HG02571 (cell line): ENCODE results near the gene PARP3.

ENCODE experiments used
- ATAC-seq: cut with Tn5 transposase; IDR thresholded peaks from one replicate; pipeline ENCODE4 v1.9.1; 2021; ENCODE audit warnings: mild to moderate bottlenecking, moderate library complexity; ENCODE audit not compliant: unreplicated experiment

Gene PARP3

DNA sequence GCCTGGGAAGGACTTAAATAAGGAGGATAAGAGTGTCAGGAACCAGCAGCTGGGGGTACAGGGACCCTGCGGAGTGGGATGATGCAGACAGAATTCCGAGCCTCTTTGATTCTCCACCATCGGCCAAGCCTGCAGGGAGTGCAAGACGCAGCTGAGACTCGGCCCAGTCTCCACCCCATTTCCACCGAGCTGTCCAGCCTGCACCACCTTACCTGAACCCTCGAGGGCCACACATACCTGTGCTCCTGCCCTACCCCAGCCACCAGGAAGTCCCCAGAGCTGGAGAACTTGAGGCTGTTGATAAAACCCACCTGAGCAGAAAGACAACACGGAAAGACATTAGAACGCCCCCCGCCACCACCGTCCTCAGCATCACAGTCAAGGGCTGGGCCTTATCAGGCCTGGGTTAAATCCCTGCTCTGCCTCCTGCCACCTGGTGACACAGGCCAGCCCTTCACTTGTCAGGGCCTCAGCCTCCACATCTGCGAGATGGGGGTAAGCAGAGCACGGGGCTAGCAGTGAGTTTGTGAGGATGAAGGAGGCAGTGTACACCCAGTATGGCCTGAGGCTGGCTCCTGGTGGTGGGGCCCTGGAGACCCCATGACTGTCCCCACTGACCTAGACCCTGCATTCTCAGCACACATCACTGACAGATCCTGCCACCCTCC lies 8.6 kb upstream of the PARP3 start:
- no peak for ATAC-seq

- ATAC-seq: no peak
These were observed 7.9 kb upstream of the PARP3 start for GRCh38 chr3:51934139-51934850.

- no peak for ATAC-seq
These were observed 6.9 kb upstream of the PARP3 start for GRCh38 chr3:51934991-51935885.

- no peak for ATAC-seq
These were observed 6.0 kb upstream of the PARP3 start for GRCh38 chr3:51935886-51936755.

DNA sequence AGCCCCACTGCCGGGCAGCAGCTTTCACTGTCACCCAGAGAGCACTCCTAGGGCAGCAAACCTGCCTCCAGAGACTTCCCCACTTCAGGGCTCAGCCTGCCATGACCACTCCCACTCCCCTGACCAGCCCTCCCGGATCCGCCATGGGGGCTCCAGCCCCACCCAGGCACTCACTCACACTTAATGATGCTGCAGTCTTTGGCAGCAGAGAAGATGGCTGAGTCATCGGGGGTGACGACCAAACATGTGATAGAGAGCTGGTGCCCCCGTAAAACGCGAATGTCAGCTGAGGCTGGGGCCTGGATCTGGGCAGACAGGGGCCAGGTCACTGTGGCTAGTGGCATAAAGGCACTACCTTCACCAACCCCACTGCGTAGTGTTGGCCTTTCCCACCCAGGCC lies 5.1 kb upstream of the PARP3 start:
- ATAC-seq: no peak

- no peak for ATAC-seq
These were observed 4.3 kb upstream of the PARP3 start for GRCh38 chr3:51937611-51938450.

DNA sequence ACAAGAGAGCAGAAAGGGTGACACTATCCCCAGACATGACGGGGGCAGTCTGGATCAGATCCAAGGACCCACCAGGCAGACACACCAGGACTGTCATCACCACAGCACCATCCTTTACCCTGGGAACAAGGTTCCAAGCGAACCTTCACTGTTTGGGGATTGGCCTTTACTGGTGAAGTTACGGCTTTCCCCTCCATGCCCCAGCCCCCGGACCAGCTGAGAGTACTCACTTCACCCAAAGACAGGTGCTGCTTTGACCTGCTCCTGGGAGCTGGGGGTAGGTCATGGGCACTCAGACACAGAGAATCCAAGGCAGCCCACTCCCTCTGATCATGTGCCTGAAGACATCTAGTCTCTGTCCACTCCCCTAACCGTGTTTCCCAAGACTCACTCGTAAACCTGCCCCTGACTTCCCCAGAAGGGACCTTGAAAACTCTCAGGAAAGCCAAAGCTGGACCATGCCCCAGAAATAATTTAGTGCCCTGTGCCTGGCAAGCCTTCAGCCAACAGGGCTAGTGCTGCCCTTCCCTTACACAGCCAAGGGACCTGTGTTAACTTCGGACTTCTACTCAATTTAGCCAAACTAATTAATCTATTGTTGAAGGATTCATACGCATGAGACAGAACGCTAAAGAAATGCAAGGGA lies 3.3 kb upstream of the PARP3 start:
- ATAC-seq: no peak

- no peak for ATAC-seq
These were observed 1.3 kb upstream of the PARP3 start for GRCh38 chr3:51940648-51941462.

DNA sequence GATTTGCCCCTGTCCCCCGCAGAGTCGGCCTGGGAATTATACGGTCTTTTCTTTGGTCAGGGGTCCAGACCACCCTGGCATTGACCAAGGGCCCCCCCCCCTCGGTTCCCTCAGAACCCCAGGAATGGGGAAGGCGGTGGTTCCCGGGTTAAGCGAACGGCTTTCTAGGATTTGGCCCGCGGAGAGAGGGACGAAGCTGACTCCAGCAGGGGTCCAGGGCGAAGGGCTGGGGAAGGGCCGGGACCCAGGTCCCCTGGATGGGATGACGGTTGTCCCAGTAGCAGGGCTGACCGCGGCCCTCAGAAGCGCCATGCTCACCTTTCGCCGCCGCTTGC lies 733 bp upstream of the PARP3 start:
- no peak for ATAC-seq

DNA sequence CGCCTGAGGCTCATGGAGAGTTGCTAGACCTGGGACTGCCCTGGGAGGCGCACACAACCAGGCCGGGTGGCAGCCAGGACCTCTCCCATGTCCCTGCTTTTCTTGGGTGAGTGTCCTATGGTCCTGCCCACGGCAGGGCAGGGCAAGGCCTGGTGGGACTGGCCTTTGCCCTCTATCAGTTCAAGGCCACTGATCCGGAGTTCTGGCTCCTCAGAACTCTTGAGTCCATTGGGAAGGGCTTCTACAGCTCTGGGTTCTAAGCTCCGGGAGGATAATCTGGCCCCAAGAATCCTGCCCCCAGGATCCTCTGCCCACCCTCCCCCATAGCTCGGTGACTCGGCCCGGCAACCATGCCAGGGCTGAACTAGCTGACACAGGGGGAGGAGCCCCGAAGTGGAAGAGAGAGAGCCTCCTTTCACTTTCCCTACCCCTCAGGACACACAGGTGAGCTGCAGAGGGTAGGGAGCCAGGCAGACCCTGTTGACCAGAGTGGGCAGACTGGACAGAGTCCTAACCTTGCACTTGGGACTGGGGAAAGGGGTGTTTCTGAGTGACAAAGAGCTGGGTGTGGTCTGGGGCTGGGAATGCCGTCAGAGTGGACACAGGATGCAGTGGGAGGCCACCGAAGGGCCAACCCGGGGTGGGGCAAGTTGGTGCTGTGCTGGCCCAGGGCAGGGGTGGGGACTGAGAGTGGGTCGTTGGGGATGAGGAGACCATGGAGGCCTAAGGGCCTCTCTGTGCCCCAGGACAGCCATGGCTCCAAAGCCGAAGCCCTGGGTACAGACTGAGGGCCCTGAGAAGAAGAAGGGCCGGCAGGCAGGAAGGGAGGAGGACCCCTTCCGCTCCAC lies 664 bp downstream of the PARP3 start:
- no peak for ATAC-seq

GRCh38 chr3:51943451-51944391 lies 1.6 kb downstream of the PARP3 start:
- no peak for ATAC-seq

GRCh38 chr3:51944451-51945021 lies 2.4 kb downstream of the PARP3 start:
- ATAC-seq: no peak

DNA sequence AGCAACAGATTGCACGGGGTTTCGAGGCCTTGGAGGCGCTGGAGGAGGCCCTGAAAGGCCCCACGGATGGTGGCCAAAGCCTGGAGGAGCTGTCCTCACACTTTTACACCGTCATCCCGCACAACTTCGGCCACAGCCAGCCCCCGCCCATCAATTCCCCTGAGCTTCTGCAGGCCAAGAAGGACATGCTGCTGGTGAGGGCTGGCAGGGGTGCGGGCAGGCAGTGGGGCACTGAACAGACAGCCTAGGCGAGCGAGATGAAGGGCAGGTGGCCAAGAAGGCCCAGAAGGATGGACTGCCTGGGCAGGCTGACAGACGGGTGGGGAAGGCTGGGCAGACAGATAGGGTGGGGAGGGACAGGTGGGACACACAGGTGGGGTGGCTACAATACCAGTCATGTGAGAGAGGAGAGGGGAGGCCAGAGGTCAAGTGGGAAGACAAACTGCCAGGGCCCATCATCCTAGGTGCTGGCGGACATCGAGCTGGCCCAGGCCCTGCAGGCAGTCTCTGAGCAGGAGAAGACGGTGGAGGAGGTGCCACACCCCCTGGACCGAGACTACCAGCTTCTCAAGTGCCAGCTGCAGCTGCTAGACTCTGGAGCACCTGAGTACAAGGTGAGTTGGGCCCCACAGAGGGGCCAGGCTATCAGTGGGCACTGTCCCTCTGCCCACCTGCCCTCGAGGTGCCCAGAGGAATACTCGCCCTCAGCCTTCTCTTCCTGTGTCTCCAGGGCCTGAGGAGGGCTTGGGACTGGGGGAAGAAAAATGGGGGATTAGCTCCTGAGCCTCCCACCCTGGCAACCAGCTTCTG lies 3.1 kb downstream of the PARP3 start:
- ATAC-seq: no peak

DNA sequence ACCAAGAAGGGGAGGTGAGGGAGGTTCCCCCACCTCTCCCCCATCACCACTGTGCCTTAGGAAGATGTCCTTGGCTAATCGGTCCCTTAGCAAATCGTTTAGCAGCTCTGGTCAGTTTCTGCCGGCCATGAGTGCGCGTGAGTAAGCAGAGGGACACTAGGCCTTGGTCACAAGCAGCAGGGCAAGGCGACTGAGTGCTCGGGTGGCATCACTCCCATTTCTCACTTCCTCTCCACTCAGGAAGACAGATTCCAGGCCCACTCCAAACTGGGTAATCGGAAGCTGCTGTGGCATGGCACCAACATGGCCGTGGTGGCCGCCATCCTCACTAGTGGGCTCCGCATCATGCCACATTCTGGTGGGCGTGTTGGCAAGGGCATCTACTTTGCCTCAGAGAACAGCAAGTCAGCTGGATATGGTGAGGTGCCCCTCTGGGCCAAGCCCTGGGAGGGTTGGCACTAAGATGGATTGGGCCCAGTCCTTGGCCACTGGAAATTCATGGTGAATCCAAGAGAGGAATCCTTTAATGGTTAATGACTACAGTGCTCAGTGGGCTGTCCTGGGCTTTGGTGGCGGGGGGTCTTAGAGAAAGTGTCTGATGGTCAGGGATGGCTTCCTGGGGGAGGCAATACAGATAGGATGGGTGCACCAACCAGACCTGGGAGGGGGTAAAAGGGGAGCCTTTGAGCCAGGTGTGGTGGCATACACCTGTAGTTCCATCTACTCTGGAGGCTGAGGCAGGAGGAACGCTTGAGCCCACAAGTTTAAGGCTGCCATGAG lies 4.0 kb downstream of the PARP3 start:
- no peak for ATAC-seq

GRCh38 chr3:51946796-51947195 lies 4.6 kb downstream of the PARP3 start:
- ATAC-seq: no peak
